HK-2 (cell line): ENCODE data around the gene TSTD2.
"Not testable (repeated sequence)": the region's sequence is repeated elsewhere in the genome, so short reads cannot be mapped to it uniquely, and the experiment has no call there.

ENCODE experiments used
- DNase-seq: peaks from one replicate; pipeline ENCODE4 v3.0.0-alpha.2; 2018; ENCODE audit not compliant: unreplicated experiment

Gene TSTD2

GRCh38 chr9:97586909-97587308 is 46.3 kb downstream of the TSTD2 start:
- DNase-seq = not testable (repeated sequence)

GRCh38 chr9:97584778-97585177 is 48.4 kb downstream of the TSTD2 start:
- not testable (repeated sequence) for DNase-seq

GRCh38 chr9:97581590-97581989 is 51.6 kb downstream of the TSTD2 start:
- DNase-seq = not testable (repeated sequence)

- no peak for DNase-seq
Measured at GRCh38 chr9:97579914-97580313, 53.3 kb downstream of the TSTD2 start.

GRCh38 chr9:97578846-97579245 is 54.3 kb downstream of the TSTD2 start:
- DNase-seq = no peak

- no peak for DNase-seq
Measured at GRCh38 chr9:97577051-97577450, 56.1 kb downstream of the TSTD2 start.

GRCh38 chr9:97575673-97576200 is 57.4 kb downstream of the TSTD2 start:
- no peak for DNase-seq

- DNase-seq = not testable (repeated sequence)
Measured at GRCh38 chr9:97574921-97575672, 58.1 kb downstream of the TSTD2 start.

- DNase-seq = not testable (repeated sequence)
Measured at GRCh38 chr9:97574101-97574571, 59.0 kb downstream of the TSTD2 start.

- no peak for DNase-seq
Measured at GRCh38 chr9:97573482-97574073, 59.6 kb downstream of the TSTD2 start.

GRCh38 chr9:97572892-97573365 is 60.2 kb downstream of the TSTD2 start:
- DNase-seq = no peak

GRCh38 chr9:97572196-97572891 is 60.8 kb downstream of the TSTD2 start:
- DNase-seq = no peak

GRCh38 chr9:97571664-97572063 is 61.5 kb downstream of the TSTD2 start:
- no peak for DNase-seq

- DNase-seq = no peak
Measured at GRCh38 chr9:97570899-97571298, 62.3 kb downstream of the TSTD2 start.

GRCh38 chr9:97568461-97569275 is 64.5 kb downstream of the TSTD2 start:
- no peak for DNase-seq

GRCh38 chr9:97567894-97568202 is 65.3 kb downstream of the TSTD2 start:
- no peak for DNase-seq

GRCh38 chr9:97567182-97567893 is 65.8 kb downstream of the TSTD2 start:
- DNase-seq = no peak

- no peak for DNase-seq
Measured at GRCh38 chr9:97565262-97565661, 67.9 kb downstream of the TSTD2 start.

- DNase-seq = no peak
Measured at GRCh38 chr9:97564291-97565175, 68.6 kb downstream of the TSTD2 start.
